Measurements from ENCODE around the gene P3R3URF. TPM values are rescaled to one million over a fixed set of nuclear protein-coding genes. Genes with fewer than 3 reads are reported as not detected.
A peak's percentile ranks its signal among the peaks of the same experiment; 100 is the strongest.

Gene P3R3URF
- total RNA-seq, 1 experiment from 2014 or later, result not detected

- peak; percentile 97 for DNase-seq (ENCODE audit: low spot score)
These were observed 43.6 kb downstream of the P3R3URF start, which contains the start of gene PIK3R3 for GRCh38 chr1:46132529-46133180. PIK3R3 (minus strand) TSS chr1:46132629; CDS start chr1:46131952, 677 bp downstream.

- peak; percentile 27 for DNase-seq (ENCODE audit: low spot score)
These were observed 44.4 kb downstream of the P3R3URF start for GRCh38 chr1:46131712-46132528.

GRCh38 chr1:46131093-46131492 is 45.2 kb downstream of the P3R3URF start:
- no peak for DNase-seq (ENCODE audit: low spot score)

- DNase-seq (ENCODE audit: low spot score), result no peak
These were observed 45.7 kb downstream of the P3R3URF start for GRCh38 chr1:46130606-46131005.

GRCh38 chr1:46130121-46130520 is 46.2 kb downstream of the P3R3URF start:
- no peak for DNase-seq (ENCODE audit: low spot score)

- no peak for DNase-seq (ENCODE audit: low spot score)
These were observed 47.9 kb downstream of the P3R3URF start for GRCh38 chr1:46128344-46128743.

Other genes with a start within 250 kb of the P3R3URF start
- gene PIK3R3, start 43.9 kb downstream of the P3R3URF start, total RNA-seq (2014; rRNA removed; shearing (Covaris generic)), result 9.2 and 11.2 TPM in 2 replicates
- 1.6 and 2.3 TPM in 2 replicates for gene TSPAN1, start 1.4 kb downstream of the P3R3URF start, total RNA-seq (2014; rRNA removed; shearing (Covaris generic))
- gene POMGNT1, start 21.9 kb upstream of the P3R3URF start, total RNA-seq (2014; rRNA removed; shearing (Covaris generic)), result 85.5 and 89.7 TPM in 2 replicates
- 2.5 and 4.2 TPM in 2 replicates for gene LURAP1, start 26.8 kb upstream of the P3R3URF start, total RNA-seq (2014; rRNA removed; shearing (Covaris generic))
- gene RAD54L, start 71.3 kb upstream of the P3R3URF start, total RNA-seq (2014; rRNA removed; shearing (Covaris generic)), result 8.5 and 10.5 TPM in 2 replicates
- 61.4 and 69.7 TPM in 2 replicates for gene LRRC41, start 127.1 kb upstream of the P3R3URF start, total RNA-seq (2014; rRNA removed; shearing (Covaris generic))
- gene UQCRH, start 127.2 kb upstream of the P3R3URF start, total RNA-seq (2014; rRNA removed; shearing (Covaris generic)), result 534 and 595 TPM in 2 replicates
- gene NSUN4, start 164.3 kb upstream of the P3R3URF start, total RNA-seq (2014; rRNA removed; shearing (Covaris generic)), result 5.3 and 7.1 TPM in 2 replicates
- gene FAAH, start 217.8 kb upstream of the P3R3URF start, total RNA-seq (2014; rRNA removed; shearing (Covaris generic)), result not detected in 2 replicates